SK-N-SH treated with all-trans-retinoic acid at 6 μM for 48 hours (cell line): ENCODE data around the gene DNAJA2.

ENCODE experiments used
- ATAC-seq: fragments of 200-7000 bp; cut with Tn5 transposase; 3 replicates; pipeline ENCODE4 v1.9.1; 2020; ENCODE audit warnings: mild to moderate bottlenecking, moderate library complexity
- ARNTL ChIP-seq: fragments of 450-650 bp; formaldehyde crosslinking; IDR thresholded peaks from 2 replicates; pipeline ENCODE4 v1.5.0; 2020; ENCODE audit warnings: low read depth, mild to moderate bottlenecking, moderate library complexity, borderline replicate concordance
- BACH2 ChIP-seq: fragments of 250-450 bp; sonication (Bioruptor Pico); IDR thresholded peaks from 2 replicates; pipeline ENCODE4 v1.9.0; 2021; ENCODE audit warnings: mild to moderate bottlenecking, borderline replicate concordance
- CSDC2 ChIP-seq: fragments of 250-450 bp; sonication (Bioruptor Pico); IDR thresholded peaks from 2 replicates; pipeline ENCODE4 v1.5.0; 2020; ENCODE audit warnings: mild to moderate bottlenecking, moderate library complexity
- ESRRG ChIP-seq: fragments of 250-450 bp; sonication (Bioruptor Pico); IDR thresholded peaks from 2 replicates; pipeline ENCODE4 v1.6.1; 2021; ENCODE audit warnings: mild to moderate bottlenecking
- GLIS3 ChIP-seq: fragments of 250-450 bp; sonication (Bioruptor Pico); IDR thresholded peaks from 2 replicates; pipeline ENCODE4 v1.5.0; 2020; ENCODE audit warnings: mild to moderate bottlenecking, moderate library complexity
- ISL1 ChIP-seq: fragments of 250-450 bp; sonication (Bioruptor Pico); IDR thresholded peaks from 2 replicates; pipeline ENCODE4 v2.1.2; 2022; ENCODE audit warnings: mild to moderate bottlenecking, moderate library complexity
- OSR1 ChIP-seq: fragments of 250-450 bp; sonication (Bioruptor Pico); IDR thresholded peaks from 2 replicates; pipeline ENCODE4 v1.8.0; 2022; ENCODE audit warnings: moderate library complexity, mild to moderate bottlenecking, inconsistent platforms
- PPARA ChIP-seq: fragments of 250-450 bp; sonication (Bioruptor Pico); IDR thresholded peaks from 2 replicates; pipeline ENCODE4 v1.5.0; 2020; ENCODE audit warnings: mild to moderate bottlenecking, borderline replicate concordance
- SNAI2 ChIP-seq: fragments of 250-450 bp; sonication (Bioruptor Pico); IDR thresholded peaks from 2 replicates; pipeline ENCODE4 v1.5.0; 2020; ENCODE audit warnings: mild to moderate bottlenecking, moderate library complexity
- TCF4 ChIP-seq: fragments of 250-450 bp; sonication (Bioruptor Pico); IDR thresholded peaks from 2 replicates; pipeline ENCODE4 v1.8.0; 2021; ENCODE audit warnings: mild to moderate bottlenecking, moderate library complexity, borderline replicate concordance
- TOX ChIP-seq: fragments of 250-450 bp; sonication (Bioruptor Pico); IDR thresholded peaks from 2 replicates; pipeline ENCODE4 v1.8.0; 2021; ENCODE audit warnings: mild to moderate bottlenecking, moderate library complexity, borderline replicate concordance
- ZC3H10 ChIP-seq: fragments of 250-450 bp; sonication (Bioruptor Pico); IDR thresholded peaks from 2 replicates; pipeline ENCODE4 v1.5.1; 2021; ENCODE audit warnings: mild to moderate bottlenecking, moderate library complexity
- ZFP3 ChIP-seq: fragments of 250-450 bp; sonication (Bioruptor Pico); IDR thresholded peaks from 2 replicates; pipeline ENCODE4 v1.5.0; 2020; ENCODE audit warnings: mild to moderate bottlenecking, moderate library complexity
- ZFP30 ChIP-seq: fragments of 450-650 bp; formaldehyde crosslinking; IDR thresholded peaks from 2 replicates; pipeline ENCODE4 v1.5.0; 2022; ENCODE audit warnings: mild to moderate bottlenecking, moderate library complexity
- ZNF565 ChIP-seq: fragments of 450-650 bp; formaldehyde crosslinking; conservative IDR thresholded peaks from 2 replicates; pipeline ENCODE4 v1.5.0; 2020; ENCODE audit warnings: low read depth, mild to moderate bottlenecking, moderate library complexity
- ZNF70 ChIP-seq: fragments of 450-650 bp; formaldehyde crosslinking; IDR thresholded peaks from 2 replicates; pipeline ENCODE4 v1.5.0; 2020; ENCODE audit warnings: mild to moderate bottlenecking, moderate library complexity
- ZNF8 ChIP-seq: fragments of 450-650 bp; formaldehyde crosslinking; IDR thresholded peaks from 2 replicates; pipeline ENCODE4 v1.5.0; 2020; ENCODE audit warnings: mild to moderate bottlenecking, moderate library complexity
- TF ChIP-seq, protein P1 (sequence below): fragments of 250-450 bp; sonication (Bioruptor Pico); IDR thresholded peaks from 2 replicates; pipeline ENCODE4 v1.5.1; 2021; ENCODE audit warnings: mild to moderate bottlenecking, moderate library complexity
- TF ChIP-seq, protein P2 (sequence below): fragments of 250-450 bp; sonication (Bioruptor Pico); IDR thresholded peaks from 2 replicates; pipeline ENCODE4 v1.8.0; 2021; ENCODE audit warnings: low read depth, mild to moderate bottlenecking, moderate library complexity, borderline replicate concordance
- TF ChIP-seq, protein P3 (sequence below): fragments of 250-450 bp; sonication (Bioruptor Pico); IDR thresholded peaks from 2 replicates; pipeline ENCODE4 v1.5.0; 2020; ENCODE audit warnings: mild to moderate bottlenecking, moderate library complexity
- TF ChIP-seq, protein P4 (sequence below): fragments of 250-450 bp; sonication (Bioruptor Pico); IDR thresholded peaks from 2 replicates; pipeline ENCODE4 v1.8.0; 2020; ENCODE audit warnings: mild to moderate bottlenecking, moderate library complexity, borderline replicate concordance
- TF ChIP-seq, protein P5 (sequence below): fragments of 250-450 bp; sonication (Bioruptor Pico); IDR thresholded peaks from 2 replicates; pipeline ENCODE4 v1.5.1; 2020; ENCODE audit warnings: low read depth, mild to moderate bottlenecking, moderate library complexity

Gene DNAJA2

DNA sequence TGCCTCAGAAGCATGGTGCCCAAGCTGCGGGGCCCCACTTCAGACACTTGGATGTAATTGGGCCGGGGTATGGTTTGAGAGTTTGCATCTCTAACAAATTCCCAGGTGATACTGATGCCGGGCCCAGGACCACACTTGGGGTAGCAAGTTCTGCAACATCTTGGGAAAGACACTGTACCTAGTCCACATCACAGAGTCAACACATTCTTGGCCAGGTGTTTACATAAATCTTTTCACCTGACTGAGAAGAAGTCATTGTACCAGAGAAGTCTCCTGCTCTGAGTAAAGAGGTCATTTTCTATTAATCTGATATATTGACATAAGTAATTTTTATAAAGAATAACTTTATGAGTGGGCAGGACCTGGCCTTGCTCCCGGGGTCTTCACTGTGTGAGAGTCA lies 61.8 kb downstream of the DNAJA2 start:
- no peak for ATAC-seq
- TF ChIP-seq ZNF565 (CRISPR knock-in tag) (no peak), ZFP3 (CRISPR knock-in tag) (no peak), CSDC2 (no peak), SNAI2 (no peak), GLIS3 (CRISPR knock-in tag) (no peak), TCF4 (CRISPR knock-in tag) (no peak), PPARA (CRISPR knock-in tag) (no peak), ESRRG (CRISPR knock-in tag) (no peak), OSR1 (CRISPR knock-in tag) (no peak), ZFP30 (no peak), ZNF8 (no peak)
- TF ChIP-seq, protein P1, sequence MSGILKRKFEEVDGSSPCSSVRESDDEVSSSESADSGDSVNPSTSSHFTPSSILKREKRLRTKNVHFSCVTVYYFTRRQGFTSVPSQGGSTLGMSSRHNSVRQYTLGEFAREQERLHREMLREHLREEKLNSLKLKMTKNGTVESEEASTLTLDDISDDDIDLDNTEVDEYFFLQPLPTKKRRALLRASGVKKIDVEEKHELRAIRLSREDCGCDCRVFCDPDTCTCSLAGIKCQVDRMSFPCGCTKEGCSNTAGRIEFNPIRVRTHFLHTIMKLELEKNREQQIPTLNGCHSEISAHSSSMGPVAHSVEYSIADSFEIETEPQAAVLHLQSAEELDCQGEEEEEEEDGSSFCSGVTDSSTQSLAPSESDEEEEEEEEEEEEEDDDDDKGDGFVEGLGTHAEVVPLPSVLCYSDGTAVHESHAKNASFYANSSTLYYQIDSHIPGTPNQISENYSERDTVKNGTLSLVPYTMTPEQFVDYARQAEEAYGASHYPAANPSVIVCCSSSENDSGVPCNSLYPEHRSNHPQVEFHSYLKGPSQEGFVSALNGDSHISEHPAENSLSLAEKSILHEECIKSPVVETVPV, result no peak
- TF ChIP-seq, protein P2, sequence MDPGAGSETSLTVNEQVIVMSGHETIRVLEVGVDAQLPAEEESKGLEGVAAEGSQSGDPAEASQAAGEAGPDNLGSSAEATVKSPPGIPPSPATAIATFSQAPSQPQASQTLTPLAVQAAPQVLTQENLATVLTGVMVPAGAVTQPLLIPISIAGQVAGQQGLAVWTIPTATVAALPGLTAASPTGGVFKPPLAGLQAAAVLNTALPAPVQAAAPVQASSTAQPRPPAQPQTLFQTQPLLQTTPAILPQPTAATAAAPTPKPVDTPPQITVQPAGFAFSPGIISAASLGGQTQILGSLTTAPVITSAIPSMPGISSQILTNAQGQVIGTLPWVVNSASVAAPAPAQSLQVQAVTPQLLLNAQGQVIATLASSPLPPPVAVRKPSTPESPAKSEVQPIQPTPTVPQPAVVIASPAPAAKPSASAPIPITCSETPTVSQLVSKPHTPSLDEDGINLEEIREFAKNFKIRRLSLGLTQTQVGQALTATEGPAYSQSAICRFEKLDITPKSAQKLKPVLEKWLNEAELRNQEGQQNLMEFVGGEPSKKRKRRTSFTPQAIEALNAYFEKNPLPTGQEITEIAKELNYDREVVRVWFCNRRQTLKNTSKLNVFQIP (CRISPR knock-in tag), result no peak

DNA sequence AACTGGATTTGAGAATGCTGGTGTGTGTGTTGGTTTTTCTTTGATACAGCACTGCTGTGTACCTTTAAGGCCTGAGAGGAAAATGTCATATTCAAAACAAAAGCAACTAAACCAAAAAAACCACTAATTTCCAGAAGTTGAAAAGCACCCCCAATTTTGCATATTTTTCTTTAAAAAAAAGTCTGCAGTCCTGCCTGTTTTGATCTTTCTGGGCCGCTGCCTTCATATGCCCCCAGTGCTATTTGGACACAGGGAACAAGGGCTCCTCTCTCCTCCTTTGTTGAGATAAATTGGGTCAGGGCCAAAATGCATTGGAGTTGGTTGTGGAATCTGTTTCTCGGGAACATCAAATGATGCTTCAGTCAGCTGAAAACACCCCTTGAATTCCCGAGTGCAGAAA lies 62.4 kb downstream of the DNAJA2 start:
- TF ChIP-seq TOX (no peak), ZNF70 (no peak), TCF4 (CRISPR knock-in tag) (no peak), ISL1 (CRISPR knock-in tag) (no peak), BACH2 (CRISPR knock-in tag) (no peak), GLIS3 (CRISPR knock-in tag) (no peak), ESRRG (CRISPR knock-in tag) (no peak), ZC3H10 (no peak), ZFP30 (no peak), ARNTL (CRISPR knock-in tag) (no peak)
- TF ChIP-seq, protein P3, sequence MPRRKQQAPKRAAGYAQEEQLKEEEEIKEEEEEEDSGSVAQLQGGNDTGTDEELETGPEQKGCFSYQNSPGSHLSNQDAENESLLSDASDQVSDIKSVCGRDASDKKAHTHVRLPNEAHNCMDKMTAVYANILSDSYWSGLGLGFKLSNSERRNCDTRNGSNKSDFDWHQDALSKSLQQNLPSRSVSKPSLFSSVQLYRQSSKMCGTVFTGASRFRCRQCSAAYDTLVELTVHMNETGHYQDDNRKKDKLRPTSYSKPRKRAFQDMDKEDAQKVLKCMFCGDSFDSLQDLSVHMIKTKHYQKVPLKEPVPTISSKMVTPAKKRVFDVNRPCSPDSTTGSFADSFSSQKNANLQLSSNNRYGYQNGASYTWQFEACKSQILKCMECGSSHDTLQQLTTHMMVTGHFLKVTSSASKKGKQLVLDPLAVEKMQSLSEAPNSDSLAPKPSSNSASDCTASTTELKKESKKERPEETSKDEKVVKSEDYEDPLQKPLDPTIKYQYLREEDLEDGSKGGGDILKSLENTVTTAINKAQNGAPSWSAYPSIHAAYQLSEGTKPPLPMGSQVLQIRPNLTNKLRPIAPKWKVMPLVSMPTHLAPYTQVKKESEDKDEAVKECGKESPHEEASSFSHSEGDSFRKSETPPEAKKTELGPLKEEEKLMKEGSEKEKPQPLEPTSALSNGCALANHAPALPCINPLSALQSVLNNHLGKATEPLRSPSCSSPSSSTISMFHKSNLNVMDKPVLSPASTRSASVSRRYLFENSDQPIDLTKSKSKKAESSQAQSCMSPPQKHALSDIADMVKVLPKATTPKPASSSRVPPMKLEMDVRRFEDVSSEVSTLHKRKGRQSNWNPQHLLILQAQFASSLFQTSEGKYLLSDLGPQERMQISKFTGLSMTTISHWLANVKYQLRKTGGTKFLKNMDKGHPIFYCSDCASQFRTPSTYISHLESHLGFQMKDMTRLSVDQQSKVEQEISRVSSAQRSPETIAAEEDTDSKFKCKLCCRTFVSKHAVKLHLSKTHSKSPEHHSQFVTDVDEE, result no peak
- TF ChIP-seq, protein P1, result no peak
- TF ChIP-seq, protein P4, sequence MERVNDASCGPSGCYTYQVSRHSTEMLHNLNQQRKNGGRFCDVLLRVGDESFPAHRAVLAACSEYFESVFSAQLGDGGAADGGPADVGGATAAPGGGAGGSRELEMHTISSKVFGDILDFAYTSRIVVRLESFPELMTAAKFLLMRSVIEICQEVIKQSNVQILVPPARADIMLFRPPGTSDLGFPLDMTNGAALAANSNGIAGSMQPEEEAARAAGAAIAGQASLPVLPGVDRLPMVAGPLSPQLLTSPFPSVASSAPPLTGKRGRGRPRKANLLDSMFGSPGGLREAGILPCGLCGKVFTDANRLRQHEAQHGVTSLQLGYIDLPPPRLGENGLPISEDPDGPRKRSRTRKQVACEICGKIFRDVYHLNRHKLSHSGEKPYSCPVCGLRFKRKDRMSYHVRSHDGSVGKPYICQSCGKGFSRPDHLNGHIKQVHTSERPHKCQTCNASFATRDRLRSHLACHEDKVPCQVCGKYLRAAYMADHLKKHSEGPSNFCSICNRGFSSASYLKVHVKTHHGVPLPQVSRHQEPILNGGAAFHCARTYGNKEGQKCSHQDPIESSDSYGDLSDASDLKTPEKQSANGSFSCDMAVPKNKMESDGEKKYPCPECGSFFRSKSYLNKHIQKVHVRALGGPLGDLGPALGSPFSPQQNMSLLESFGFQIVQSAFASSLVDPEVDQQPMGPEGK (CRISPR knock-in tag), result no peak
- TF ChIP-seq, protein P5, sequence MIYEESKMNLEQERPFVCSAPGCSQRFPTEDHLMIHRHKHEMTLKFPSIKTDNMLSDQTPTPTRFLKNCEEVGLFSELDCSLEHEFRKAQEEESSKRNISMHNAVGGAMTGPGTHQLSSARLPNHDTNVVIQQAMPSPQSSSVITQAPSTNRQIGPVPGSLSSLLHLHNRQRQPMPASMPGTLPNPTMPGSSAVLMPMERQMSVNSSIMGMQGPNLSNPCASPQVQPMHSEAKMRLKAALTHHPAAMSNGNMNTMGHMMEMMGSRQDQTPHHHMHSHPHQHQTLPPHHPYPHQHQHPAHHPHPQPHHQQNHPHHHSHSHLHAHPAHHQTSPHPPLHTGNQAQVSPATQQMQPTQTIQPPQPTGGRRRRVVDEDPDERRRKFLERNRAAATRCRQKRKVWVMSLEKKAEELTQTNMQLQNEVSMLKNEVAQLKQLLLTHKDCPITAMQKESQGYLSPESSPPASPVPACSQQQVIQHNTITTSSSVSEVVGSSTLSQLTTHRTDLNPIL (CRISPR knock-in tag), result no peak
- no peak for ATAC-seq
